ENCODE data around the gene JAK1. TPM values are rescaled to one million over a fixed set of nuclear protein-coding genes. Genes with fewer than 3 reads are reported as not detected.

Gene JAK1
- 10 to 100 TPM; 57.6 to 58.2 TPM for total RNA-seq

GRCh38 chr1:64966158-64966971 is at the start of gene JAK1:
TSS of gene JAK1 (minus strand) at chr1:64966549. CDS start at chr1:64886264, 80,285 bp downstream.

Small RNA genes within 50 kb of the gene (small RNA-seq; reads per million reads assigned to genes)
- 0 reads per million in 2 donors for gene AL606517.2

Other genes starting within 250 kb of the JAK1 start
- gene RAVER2, start 221.5 kb downstream of the JAK1 start, total RNA-seq: 10 to 100 TPM; 11.7 to 20.3 TPM
- 10 to 100 TPM in 1 of 2 donors, 1 to 10 TPM in 1; 1.3 to 15.1 TPM for gene AK4, start 181.7 kb upstream of the JAK1 start, total RNA-seq